CD4-positive, alpha-beta T cell treated with Interleukin-12 subunit alpha and Interleukin-12 subunit beta, for 1 hour (primary cell): ENCODE data around the gene RAB40A.

Experiments used
- DNase-seq: peaks from one replicate; pipeline ENCODE4 v3.0.0-alpha.2; 2020

The RAB40A gene

DNA sequence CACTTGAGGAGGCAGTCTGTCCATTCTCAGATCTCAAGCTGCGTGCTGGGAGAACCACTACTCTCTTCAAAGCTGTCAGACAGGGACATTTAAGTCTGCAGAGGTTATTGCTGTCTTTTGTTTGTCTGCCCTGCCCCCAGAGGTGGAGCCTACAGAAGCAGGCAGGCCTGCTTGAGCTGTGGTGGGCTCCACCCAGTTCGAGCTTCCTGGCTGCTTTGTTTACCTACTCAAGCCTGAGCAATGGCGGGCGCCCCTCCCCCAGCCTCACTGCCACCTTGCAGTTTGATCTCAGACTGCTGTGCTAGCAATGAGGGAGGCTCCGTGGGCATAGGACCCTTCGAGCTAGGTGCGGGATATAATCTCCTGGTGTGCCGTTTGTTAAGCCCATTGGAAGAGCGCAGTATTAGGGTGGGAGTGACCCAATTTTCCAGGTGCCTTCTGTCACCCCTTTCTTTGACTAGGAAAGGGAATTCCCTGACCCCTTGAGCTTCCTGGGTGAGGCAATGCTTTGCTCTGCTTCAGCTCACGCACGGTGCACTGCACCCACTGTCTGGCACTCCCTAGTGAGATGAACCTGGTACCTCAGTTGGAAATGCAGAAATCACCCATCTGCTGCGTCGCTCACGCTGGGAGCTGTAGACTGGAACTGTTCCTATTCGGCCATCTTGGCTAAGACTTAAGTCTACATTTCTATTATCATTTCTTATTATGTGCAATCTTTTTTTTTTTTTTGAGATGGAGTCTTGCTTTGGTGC is 59.1 kb downstream of the RAB40A start:
- DNase-seq = peak; percentile 30

DNA sequence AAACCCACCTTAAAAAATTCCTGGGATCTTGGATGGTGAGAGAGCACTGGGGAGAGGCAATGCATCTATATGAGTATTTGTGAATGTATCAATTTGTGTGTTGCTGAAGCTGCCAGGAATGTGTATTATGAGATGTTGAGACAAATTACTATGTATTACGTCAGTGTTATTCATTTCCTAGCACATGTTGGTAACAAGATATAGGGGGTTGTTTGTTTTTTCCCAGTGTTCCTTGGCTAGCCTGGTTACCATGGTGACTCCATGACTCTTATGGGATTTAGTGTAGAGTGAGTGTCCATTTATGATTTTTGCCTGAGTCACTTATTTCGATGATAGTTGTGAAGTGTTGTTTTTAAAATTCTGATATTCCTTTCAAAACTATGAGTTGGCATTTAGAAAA is 65.6 kb downstream of the RAB40A start:
- DNase-seq = no peak
